ENCODE data around the gene NDUFAF2. TPM values are rescaled to one million over a fixed set of nuclear protein-coding genes. Genes with fewer than 3 reads are reported as not detected.

The NDUFAF2 gene
- polyA plus RNA-seq, 1 of the 3 experiments (the other 2 are of a cell fraction): 33.4 TPM

GRCh38 chr5:61182449-61182848 is 237.4 kb downstream of the NDUFAF2 start:
- no peaks in the 10 kb centered on the region for H3K27me3 ChIP-seq (ENCODE audit: insufficient read depth)
- TF ChIP-seq RCOR1 (IDR thresholded peaks at IDR 0.05; ENCODE audit: low read length) (no peak), CTCF (IDR thresholded peaks at IDR 0.05) (no peak), TAF1 (IDR thresholded peaks at IDR 0.05; ENCODE audit: borderline replicate concordance, low read depth, low read length) (no peak), PBX3 (IDR thresholded peaks at IDR 0.05) (no peak)
- ChIA-PET POLR2A (no interaction called here), CTCF (interaction anchor here (0.6 to 1.2 kb wide), 4 partner anchors 10 to 477 kb away, joined by 3 to 4 read pairs (median 3); no protein-coding TSS in a partner anchor)
- no peaks in the 10 kb centered on the region for H3K79me2 ChIP-seq (ENCODE audit: insufficient read depth)
- no peaks in the 10 kb centered on the region for H3K36me3 ChIP-seq (replicated peaks in 1 of 2; ENCODE audit: control insufficient read depth in 1 of 2, insufficient read depth in 2 of 2, low read length in 1 of 2)
- H3K9me3 ChIP-seq: no peaks in the 10 kb centered on the region
- H3F3A ChIP-seq (replicated peaks; ENCODE audit: insufficient read depth): no peaks in the 10 kb centered on the region
- DNase-seq: no peak
- no peak overlapping the region for H3K4me2 ChIP-seq
- no peak overlapping the region for H3K9ac ChIP-seq
- no peaks in the 10 kb centered on the region for H3K9me2 ChIP-seq
- 97% methylated on average over 2 of the region's 2 CpGs for whole genome bisulfite sequencing (ENCODE audit: low lambda C conversion rate)
- H3K4me1 ChIP-seq (ENCODE audit: control insufficient read depth in 1 of 2, insufficient read depth in 2 of 2, low read depth in 1 of 2, low read length in 1 of 2): peaks cover 0 to 4% of the 10 kb centered on the region in 2 experiments; a peak in 1 of 4 replicates
- H2AFZ ChIP-seq (ENCODE audit: low read depth): no peak overlapping the region
- no peak overlapping the region for H3K4me3 ChIP-seq (ENCODE audit: low read depth in 2 of 2, low read length in 1 of 2)
- H3K27ac ChIP-seq (ENCODE audit: low read depth in 2 of 2, low read length in 1 of 2): no peak overlapping the region
- H4K20me1 ChIP-seq (ENCODE audit: insufficient read depth): no peaks in the 10 kb centered on the region

- Histone ChIP-seq H3K36me3 (replicated peaks in 1 of 2; ENCODE audit: control insufficient read depth in 1 of 2, insufficient read depth in 2 of 2, low read length in 1 of 2) (no peaks in the 10 kb centered on the region), H3K79me2 (ENCODE audit: insufficient read depth) (no peaks in the 10 kb centered on the region), H3K4me2 (no peak overlapping the region), H3K9me3 (no peaks in the 10 kb centered on the region), H2AFZ (ENCODE audit: low read depth) (no peak overlapping the region), H3K4me1 (ENCODE audit: control insufficient read depth in 1 of 2, insufficient read depth in 2 of 2, low read depth in 1 of 2, low read length in 1 of 2) (peaks cover 0 to 4% of the 10 kb centered on the region in 2 experiments; a peak in 1 of 4 replicates), H3K27me3 (ENCODE audit: insufficient read depth) (no peaks in the 10 kb centered on the region), H3K9ac (no peak overlapping the region), H4K20me1 (ENCODE audit: insufficient read depth) (no peaks in the 10 kb centered on the region), H3K9me2 (no peaks in the 10 kb centered on the region), H3K27ac (ENCODE audit: low read depth in 2 of 2, low read length in 1 of 2) (no peak overlapping the region), H3K4me3 (ENCODE audit: low read depth in 2 of 2, low read length in 1 of 2) (no peak overlapping the region), H3F3A (replicated peaks; ENCODE audit: insufficient read depth) (no peaks in the 10 kb centered on the region)
- TF ChIP-seq TCF12 (IDR thresholded peaks at IDR 0.05): no peak
- no peak for TF ChIP-seq SMC3 (IDR thresholded peaks at IDR 0.05; ENCODE audit: low read depth, low read length)
- TF ChIP-seq EZH2phosphoT487 (IDR thresholded peaks at IDR 0.05; ENCODE audit: borderline replicate concordance, low read depth): no peak
- no peak for TF ChIP-seq GABPA (IDR thresholded peaks at IDR 0.05; ENCODE audit: low read depth)
- no peak for TF ChIP-seq REST (IDR thresholded peaks at IDR 0.05; ENCODE audit: low read depth, low read length)
- TF ChIP-seq CHD2 (IDR thresholded peaks at IDR 0.05; ENCODE audit: low read length, partially characterized antibody): no peak
- TF ChIP-seq NFIC (IDR thresholded peaks at IDR 0.05; ENCODE audit: borderline replicate concordance): no peak
- TF ChIP-seq SIN3A (IDR thresholded peaks at IDR 0.05; ENCODE audit: borderline replicate concordance, low read depth, low read length): no peak
- no peak for TF ChIP-seq IRF3 (IDR thresholded peaks at IDR 0.05; ENCODE audit: low read depth, low read length)
- TF ChIP-seq JUND (IDR thresholded peaks at IDR 0.05): no peak
- no peak for TF ChIP-seq FOXJ3 (CRISPR knock-in tag; IDR thresholded peaks at IDR 0.05)
- no peak for TF ChIP-seq GATA2 (CRISPR knock-in tag; IDR thresholded peaks at IDR 0.05)
- no peak for TF ChIP-seq TEAD4 (IDR thresholded peaks at IDR 0.05; ENCODE audit: borderline replicate concordance, insufficient read depth)
- TF ChIP-seq RFX5 (IDR thresholded peaks at IDR 0.05; ENCODE audit: low read length): no peak
- TF ChIP-seq TAF1 (IDR thresholded peaks at IDR 0.05; ENCODE audit: borderline replicate concordance, low read depth, low read length): no peak
- CTCF ChIA-PET: interaction anchor here (1.2 kb wide), 1 partner anchor 45 kb away, joined by 3 read pairs; no protein-coding TSS in a partner anchor
- DNase-seq: no peak
- 89% methylated on average over 1 of the region's 1 CpG for WGBS (ENCODE audit: low lambda C conversion rate)
- POLR2A ChIA-PET: no interaction called here
These were observed 238.5 kb downstream of the NDUFAF2 start for GRCh38 chr5:61183538-61183937.

Measured in SK-N-SH (cell line).